ENCODE results near the gene MRPL52. TPM values are rescaled to one million over a fixed set of nuclear protein-coding genes. Genes with fewer than 3 reads are reported as not detected.

The MRPL52 gene
- total and polyA plus RNA-seq, 10 of the 15 experiments (the other 5 are each of a cell fraction or from before 2014, with no cell fraction given): 51.7 to 541 (median 142) TPM

- TF ChIP-seq MEF2B (IDR thresholded peaks at IDR 0.05; ENCODE audit: partially characterized antibody, poor library complexity, severe bottlenecking) (no peak), PML (IDR thresholded peaks at IDR 0.05; ENCODE audit: low read length) (no peak), GABPA (IDR thresholded peaks at IDR 0.05; ENCODE audit: low read depth) (peak; percentile 44; the same call in 1 of the 2 replicates), IKZF2 (IDR thresholded peaks at IDR 0.05) (peak; percentile 87 to 88), SRF (IDR thresholded peaks at IDR 0.05; ENCODE audit: low read depth in 2 of 2, low read length in 2 of 2) (no peak), SMAD5 (IDR thresholded peaks at IDR 0.05; ENCODE audit: low read depth) (no peak), IRF4 (IDR thresholded peaks at IDR 0.05; ENCODE audit: low read depth, low read length) (no peak), BMI1 (IDR thresholded peaks at IDR 0.05; ENCODE audit: borderline replicate concordance) (no peak), DPF2 (IDR thresholded peaks at IDR 0.05) (peak; percentile 75), BCLAF1 (IDR thresholded peaks at IDR 0.05) (no peak), CREB1 (IDR thresholded peaks at IDR 0.05; ENCODE audit: low read depth) (no peak), IKZF1 (conservative IDR thresholded peaks at IDR 0.05) (peak; percentile 84), SMC3 (IDR thresholded peaks at IDR 0.05; ENCODE audit: borderline replicate concordance, low read length) (peak; percentile 69), ZBTB4 (CRISPR knock-in tag; IDR thresholded peaks at IDR 0.05) (no peak)
Measured at GRCh38 chr14:22872033-22872832, 42.5 kb downstream of the MRPL52 start (continued).
